GM18508 (cell line): Measurements from ENCODE around the gene E2F1.

Experiments
- ATAC-seq: cut with Tn5 transposase; IDR thresholded peaks from one replicate; pipeline ENCODE4 v1.9.1; 2021; ENCODE audit warnings: moderate number of reproducible peaks; ENCODE audit not compliant: insufficient read depth, unreplicated experiment

Gene E2F1

DNA sequence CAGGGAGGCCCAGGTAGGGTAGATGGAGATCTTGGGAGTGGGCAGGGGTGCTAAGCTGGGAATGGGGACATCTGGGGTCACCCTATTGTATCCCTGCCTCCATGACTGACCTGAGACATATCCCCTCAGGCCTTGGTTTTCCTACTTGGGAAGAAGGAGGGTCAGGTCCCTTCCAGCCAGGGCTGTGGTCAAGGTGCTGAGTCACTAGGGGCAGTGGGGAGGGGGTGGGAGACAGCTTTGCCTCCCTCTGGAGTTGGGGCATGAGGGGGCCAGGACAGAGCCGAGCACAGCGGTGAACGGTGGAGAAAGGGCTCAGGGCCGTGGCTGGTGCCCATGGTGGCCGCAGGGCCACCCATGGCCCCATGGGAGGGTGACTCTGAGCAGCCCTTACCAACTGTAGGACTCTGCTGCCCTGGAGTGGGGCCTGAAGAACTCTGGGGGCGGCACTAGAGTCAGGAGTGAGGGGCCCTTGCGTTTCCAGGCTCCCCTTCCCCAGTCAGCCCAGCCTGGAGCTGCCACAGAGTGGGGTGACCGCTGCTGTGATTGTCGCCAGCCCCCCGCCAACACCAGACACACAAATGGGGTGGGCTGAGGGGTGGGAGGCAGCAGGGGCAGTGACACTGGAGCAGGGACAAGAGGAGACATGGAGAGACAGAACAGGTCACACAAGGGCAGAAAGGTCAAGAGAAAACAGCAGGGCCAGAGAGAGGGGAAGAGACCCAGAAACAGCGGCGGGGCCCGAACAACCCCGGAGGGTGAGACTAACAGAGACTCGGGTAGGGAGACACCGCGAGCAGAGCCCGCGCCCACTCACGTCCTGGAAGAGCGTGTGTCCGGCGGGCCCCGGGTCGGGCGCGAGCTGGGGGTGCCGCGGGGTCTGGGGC is 12.5 kb downstream of the E2F1 start:
- ATAC-seq, result no peak

DNA sequence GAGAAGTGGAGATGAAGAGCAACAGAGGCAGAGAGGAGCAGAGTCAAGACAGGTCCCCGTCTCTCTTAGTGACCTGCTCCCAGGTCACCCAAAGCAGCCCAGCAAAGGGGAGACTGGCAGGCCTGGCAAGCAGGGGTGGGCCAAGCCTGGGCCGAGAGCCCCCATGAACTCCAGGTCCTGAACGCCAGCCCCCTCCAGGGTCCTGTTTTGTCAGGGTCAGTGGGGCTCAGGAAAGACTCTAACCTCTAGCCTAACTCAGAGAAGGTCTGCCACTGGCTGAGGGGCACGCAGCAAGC is 13.1 kb downstream of the E2F1 start:
- no peak for ATAC-seq

DNA sequence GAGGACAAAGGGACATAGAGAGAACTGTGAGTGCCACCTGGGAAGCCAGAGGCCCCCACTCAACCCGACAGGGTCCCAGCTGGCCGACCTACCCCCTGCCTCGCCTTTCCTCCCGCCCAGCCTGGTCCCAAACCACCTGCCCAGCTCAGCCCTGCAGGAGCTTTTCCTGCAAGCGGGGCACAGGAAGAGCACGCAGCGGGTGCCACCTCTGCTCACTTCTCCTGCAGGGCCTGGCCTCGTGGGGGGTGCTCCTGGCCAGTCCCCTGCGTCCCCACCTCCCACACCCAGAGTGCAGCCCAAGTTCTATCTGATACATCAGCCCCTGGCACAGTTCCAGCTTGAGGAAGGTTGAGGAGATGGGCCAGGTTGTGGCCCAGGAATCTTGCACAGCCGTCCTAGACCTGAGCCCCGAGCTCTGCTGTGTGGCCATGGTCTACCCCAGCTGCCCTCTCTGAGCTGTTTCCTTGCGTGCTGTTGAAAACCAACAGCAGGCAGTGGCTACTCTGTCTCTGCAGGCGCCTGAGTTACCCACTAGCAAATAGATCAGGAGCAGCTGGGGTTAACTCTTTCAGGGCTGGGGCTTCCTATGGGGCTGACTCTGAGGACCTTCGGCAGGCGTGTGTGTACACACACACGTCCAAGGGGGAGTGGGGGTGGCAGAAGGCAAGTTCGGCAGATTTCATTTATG is 13.6 kb downstream of the E2F1 start:
- no peak for ATAC-seq

DNA sequence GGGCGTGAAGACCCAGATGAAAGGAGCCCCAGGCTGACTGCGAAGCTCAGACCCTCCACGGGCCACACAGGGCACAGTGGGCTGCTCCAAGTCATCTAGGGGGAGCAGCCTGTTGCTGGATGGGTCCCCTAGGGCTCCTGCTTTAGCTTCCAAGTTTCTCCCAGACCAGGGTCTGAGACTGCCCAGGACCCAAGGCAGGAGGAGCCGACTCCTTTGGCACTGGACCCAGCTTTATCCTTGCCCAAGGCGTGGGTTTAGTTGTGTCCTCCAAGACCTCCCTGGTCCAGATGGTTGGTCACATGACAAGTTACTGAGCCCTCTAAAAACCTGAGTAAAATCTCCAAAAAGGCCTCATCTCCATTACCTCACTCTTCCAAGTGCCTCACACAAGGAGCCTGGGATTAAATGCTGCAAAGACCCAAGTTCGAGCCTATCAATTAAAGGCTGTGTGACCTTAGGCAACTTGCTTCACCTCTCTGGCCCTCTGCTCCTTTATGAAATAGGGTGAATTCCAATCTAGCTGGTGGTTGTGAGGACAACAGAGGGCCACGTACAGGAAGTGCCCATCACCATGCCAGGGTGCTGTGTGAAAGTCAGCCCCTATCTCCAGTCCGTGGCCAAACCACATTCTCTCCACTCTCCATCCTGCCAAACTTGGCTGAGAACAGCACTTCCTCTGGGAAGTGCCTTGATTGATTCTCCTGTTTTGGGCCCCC is 14.5 kb downstream of the E2F1 start:
- no peak for ATAC-seq

DNA sequence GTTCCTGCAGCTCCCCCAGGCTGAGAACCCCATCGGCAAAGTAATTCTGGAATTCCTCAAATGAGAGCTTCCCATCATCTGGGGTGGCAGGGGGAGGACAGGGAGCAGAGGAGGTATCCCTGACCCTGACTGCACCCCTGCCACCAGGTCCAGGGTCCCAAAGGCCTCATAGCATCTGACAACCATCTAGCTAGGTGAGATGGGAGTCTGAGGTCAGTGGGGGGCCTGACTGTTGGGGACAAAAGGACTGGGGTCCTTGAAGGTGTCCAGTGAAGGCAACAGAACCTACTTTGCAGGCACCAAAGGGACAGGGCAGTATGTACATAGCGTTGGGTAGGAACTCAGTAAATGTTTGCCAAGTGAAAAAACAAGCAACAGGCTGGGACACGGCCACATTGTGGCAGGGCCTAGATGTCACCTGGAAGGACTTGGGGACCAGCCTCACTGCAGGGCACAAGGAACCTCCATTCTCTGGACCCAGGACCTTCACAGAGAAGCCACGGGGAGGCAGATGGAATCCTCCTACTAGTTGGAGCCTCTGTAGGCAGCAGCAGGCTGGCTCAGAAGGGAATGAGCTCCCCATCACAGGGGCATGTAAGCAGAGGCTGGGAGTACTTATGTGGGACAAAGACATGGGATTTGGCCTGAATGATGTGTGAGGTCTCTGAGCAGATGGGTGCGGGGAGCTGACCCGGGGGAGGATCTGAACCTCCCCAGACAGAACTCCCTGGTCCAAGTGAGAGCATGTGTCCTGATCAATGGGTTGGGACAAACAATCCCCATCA is 15.3 kb downstream of the E2F1 start:
- no peak for ATAC-seq

DNA sequence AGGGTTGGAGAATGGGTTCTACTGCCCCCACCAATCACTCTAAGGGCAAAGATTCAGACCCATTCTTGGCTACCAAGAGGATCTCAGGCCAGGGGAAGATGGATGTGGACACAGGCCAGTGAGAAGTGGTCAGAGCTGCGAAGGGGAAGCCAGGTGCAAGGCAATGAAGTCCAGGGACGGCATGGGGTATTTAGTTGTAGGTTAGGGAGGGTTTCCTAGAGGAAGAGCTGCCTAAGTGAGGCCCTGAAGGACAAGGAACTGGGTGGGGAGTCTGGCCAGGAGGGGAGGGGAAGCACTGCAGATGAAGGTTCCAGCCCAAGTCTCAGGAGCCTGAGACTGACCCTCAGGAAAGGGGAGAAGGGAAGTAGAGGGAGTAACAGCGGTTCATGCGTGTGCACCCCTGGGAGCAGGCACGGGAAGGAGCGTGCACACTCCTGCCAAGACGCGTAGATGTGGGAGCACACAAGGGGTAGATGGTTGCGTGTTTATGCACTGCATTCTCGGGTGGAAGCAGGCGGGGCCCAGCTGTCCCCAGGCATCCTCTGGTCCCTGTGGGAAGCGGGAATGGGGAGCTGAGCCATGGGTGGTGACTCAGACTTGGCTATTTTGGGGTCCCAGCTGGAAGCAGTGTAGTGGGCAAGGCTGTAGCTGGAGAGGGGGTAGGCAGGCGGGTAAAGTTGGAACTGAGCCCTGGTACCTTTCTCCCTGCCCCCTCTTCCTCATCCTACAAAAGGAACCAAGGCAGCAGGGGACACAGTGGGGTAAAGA is 16.1 kb downstream of the E2F1 start:
- ATAC-seq, result no peak

DNA sequence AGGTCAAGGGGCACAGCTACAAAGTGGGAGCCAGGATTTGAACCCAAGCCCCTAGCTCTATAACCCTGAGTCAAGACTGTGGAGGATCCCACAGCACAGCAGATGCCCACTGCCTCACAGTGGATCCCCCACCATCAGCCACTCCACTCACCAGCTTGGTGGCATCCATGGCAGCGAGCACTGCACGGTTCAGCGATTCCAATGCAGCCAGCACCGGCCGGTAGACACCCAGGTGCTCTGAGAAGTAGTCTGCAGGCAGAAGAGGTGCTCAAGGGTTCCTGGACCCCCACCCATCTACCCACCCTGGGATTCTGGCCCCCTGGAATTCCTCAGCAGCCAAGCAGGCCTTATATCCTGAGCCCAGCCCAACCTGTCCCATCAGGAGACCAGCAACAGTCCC is 17.0 kb downstream of the E2F1 start:
- ATAC-seq, result no peak

DNA sequence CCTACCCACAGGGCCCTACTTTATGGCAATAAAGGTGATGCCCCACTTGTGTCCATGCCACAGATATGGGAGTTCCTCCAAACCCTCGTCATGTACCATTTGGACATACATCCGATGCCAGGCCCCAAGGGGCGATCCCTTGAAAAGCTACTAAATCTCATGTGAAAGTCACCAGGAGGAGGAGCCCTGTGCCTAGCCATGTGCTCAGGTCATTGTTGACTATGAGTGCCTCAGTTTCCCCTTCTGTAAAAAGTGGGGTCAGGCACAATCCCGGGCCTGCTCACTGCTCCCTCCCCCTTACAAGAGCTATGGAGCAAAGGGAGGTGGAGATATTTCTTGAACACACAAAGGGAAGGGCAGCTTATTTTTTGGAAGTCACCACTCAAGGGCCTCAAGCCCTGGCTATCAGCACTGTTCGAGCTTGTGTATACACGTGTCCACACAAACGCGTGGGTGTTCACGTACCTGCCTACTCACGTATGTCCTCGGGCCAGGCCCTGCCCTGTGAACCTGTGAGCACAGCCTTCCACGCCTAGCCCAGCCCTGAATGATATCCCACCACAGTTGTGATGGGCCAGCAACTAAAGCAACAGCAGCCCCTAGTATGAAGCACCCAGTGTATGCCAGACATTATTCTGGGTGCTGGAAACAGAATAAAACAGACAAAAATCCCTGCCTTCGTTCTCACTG is 17.6 kb downstream of the E2F1 start:
- no peak for ATAC-seq

DNA sequence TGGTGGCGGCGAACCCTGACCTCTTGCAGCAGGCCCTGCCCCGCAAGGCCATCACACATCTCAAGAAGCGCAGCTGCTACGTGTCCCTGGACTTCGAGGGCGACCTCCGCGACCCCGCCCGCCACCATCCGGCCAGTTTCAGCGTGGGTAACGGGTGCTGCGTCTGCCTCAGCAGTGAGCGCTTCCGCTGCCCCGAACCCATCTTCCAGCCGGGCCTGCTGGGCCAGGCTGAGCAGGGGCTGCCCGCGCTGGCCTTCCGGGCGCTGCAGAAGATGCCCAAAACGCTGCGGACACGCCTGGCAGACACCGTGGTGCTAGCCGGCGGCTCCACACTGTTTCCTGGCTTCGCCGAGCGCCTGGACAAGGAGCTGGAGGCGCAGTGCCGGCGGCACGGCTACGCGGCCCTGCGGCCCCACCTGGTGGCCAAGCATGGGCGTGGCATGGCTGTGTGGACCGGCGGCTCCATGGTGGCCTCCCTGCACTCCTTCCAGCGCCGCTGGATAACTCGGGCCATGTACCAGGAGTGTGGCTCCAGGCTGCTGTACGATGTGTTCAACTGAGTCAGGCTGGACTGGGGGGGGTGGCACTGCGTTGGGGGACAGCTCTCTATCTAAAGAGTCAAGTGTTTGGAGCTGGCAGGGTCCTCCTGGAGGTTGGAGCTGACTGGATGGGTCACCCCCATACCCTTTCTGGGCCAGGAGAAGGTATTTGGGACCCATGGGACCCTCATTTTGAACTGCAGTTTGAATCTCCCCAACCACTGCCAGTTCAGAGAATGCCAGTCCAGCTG is 18.3 kb downstream of the E2F1 start:
- no peak for ATAC-seq

DNA sequence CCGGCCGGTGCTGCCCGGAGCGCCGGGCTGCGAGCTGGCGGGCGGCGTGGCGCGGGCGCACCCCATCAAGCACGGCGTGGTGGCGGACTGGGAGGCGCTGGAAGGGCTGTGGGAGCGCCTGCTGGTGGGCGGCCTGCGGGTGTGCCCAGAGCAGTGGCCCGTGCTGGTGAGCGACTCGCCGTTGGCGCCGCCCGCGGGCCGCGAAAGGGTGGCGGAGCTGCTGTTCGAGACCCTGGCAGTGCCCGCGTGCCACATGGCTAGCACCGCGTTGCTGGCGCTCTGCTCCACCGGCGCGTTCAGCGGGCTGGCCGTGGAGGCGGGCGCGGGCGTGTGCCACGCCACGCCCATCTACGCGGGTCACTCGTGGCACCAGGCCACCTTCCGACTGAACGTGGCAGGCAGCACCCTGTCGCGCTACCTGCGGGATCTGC is 18.9 kb downstream of the E2F1 start:
- ATAC-seq, result no peak

DNA sequence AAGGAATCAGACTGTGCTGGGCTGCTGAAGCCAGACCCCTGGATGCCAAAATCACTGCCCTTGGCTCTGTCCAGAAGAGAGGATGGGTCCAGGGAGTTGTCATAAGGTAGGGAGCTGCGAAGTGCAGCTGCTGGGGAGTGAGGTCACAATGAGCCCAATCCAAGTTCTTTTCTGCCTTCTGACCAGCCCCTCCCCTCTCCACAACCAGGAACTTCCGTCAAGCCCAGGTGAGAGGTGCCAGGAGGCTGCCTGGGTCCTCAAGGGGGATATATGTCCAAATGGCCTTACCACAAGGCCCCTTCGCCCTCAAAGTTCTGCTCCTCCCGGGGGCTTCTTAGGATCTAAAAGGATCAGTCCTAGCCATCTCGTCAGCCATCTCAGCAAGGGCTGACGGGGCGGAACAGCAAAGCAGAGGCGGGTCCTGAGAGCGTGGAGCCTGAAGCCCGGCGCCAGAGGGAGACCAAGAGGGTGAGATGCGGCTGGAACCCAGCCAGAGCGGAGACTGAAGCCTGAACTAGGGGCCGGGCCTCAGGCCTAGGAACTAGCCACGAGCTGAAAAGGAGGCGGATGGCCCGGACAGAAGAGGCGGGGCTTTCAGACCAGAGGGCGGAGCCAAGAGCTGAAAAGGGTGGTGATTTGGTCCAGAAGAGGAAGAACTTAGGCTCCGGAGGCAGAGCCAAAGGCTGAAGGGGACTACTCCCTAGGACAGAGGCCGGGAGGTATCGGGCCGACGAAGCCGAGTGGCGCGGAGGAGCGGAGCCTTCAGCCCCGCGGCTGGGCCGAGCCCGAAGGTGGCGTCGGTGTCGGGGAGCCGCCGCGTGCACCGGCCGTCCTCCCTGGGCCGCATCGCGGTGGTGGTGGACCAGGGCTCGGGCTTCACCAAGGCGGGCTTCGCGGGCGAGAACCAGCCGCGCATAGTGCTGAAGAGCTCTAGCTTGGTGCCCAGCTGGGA is 19.6 kb downstream of the E2F1 start, which contains the start of gene ACTL10:
Gene ACTL10, plus strand, starts transcription at position 651 of the 952 bp plus-strand sequence. CDS start 555 bp downstream, outside the sequence.
- ATAC-seq, result peak; percentile 35

DNA sequence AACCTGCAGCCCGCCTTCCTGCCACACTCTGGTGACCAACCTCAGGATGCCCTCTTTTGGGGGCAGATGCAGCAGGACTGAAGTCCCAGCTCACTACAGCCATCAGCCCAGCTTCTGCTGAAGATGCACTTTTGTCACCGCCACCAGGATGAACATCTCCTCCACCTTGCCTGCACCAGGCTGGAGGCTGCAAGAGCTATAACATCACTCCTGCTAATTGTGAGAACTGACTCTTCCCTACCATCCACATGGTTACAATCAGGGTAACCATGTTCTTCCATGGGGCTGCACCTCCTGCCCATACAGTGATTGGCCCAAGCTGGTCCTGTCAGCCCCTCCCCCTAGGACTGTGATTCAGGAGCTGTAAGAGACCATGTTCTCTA is 21.4 kb downstream of the E2F1 start:
- no peak for ATAC-seq

DNA sequence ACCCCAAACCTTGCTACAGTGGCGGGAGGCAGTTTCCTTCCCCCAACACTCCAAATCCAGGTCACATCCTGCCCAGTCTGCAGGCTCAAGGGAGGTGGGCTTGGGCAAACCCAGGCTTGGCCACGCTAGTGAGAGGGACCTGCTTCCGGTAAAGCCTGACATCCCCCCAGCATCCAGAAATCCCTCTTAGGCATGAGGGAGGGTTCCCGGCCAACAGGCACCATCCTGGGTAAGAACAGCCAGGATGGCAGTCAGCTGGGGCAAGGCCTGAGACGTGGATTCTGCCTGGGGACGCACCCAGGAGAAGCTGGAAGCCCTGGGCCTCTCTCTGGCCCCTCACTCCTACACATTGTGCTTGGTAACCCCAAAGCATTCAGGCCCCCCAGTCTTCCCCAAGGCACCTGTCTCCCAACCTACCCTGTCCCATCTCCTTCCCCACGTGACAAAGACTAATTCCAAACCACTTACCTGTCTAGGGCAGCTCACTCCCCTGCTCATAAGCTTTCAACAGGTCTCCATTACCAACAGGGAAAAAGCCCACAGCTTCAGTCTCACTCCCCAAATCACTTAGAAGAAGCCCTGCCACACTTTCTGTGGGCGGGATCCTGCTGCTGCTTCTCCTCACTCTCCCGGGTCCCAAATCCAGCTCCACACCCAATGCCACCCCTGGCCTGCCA is 22.0 kb downstream of the E2F1 start:
- ATAC-seq, result no peak

DNA sequence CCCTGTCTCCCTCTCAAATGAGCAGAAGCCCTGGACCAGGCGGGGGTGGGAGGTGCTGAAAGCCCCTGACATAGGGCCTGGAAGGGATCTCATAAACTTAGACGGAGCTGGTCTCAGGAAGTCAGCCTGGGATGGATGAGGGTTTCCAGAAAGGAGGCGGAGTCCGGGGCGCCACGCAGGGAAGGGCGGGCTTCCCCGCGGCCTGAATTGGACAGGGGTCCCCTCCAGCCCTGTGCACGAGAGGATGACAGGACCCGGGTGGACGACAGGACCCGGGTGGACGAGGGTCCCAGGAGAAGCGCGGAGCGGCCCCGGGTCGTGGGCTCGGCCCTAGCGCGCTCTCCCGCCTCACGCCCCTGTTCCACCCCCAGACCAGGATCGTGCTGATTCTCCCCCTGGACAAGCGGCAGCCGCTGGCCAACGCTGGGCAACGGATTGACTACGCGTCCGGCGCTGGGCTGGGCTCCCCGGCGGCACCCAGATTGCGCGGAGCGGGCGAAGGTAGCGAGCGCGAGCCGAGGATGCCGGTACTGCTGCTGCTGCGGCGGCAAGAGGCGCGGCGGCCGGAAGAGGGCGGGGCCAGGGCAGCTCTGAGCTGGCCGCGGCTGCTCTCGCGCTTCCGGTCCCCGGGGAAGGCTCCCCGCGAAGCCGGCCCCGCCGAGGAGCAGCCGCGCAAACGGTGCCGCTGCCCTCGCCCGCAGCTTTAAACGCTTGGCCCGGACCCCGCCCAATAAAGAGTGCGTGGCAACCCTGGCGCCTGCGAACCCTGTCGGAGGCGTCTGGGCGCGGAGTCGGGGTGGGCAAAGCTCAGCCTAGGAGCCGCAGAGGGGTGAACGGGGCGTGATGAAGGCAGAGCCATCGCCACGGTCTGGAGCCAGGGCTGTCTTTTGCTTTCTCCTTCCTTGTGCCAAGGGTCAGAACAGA is 22.8 kb downstream of the E2F1 start:
- no peak for ATAC-seq

DNA sequence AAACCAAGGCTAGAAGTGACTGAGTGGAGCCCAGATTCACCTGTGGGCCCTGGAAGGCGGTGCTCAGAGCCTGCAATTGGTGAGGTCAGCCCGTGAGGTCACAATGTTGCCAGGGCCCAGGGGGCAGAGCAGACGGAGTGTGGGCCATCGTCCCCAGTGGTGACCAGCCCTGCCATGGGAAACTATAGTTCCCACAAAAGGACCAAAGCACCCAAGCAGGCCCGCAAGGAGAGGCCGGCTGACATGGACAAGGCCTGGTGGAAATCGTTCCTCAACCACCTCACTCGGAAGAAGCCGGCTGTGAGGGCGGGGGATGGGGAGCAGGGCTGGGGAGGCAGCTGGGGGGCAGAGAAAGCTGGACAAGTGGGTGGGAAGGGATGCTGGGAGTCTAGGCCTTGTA is 24.0 kb downstream of the E2F1 start, which contains the start of gene C20orf144:
Gene C20orf144, plus strand, starts transcription at position 156 of the 400 bp plus-strand sequence. Its CDS starts 19 bp downstream, at position 175.
- ATAC-seq, result no peak

DNA sequence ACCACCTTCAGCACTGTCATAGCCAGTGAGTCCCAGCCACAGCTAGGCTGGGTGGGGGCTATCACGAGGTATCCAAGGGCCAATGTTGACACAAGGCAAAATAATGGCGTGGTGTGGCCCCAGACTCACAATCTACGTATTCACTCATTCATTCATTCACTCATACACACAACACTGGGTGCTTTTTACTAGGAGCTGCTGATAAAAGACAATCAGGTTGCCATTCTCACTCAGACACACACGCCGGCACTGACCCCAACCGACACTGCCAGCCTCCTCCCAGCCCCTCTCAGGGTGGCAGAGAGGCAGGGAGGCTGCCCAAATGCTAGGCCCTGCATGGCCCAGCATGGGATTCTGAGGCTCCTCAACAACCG is 25.5 kb downstream of the E2F1 start:
- no peak for ATAC-seq
